ENCODE measurements around the gene BTBD9. TPM values are rescaled to one million over a fixed set of nuclear protein-coding genes. Genes with fewer than 3 reads are reported as not detected.

Gene BTBD9
- total RNA-seq, 3 donors from 2014 or later = 12.8 to 25.5 (median 19.0) TPM

- Histone ChIP-seq H3K4me3 (no peak overlapping the region), H3K9me3 (no peaks in the 10 kb centered on the region), H3K36me3 (no peaks in the 10 kb centered on the region), H3K4me1 (no peaks in the 10 kb centered on the region), H3K27ac (no peak overlapping the region), H3K27me3 (no peaks in the 10 kb centered on the region)
- intact Hi-C loops (cut with DNase I; ENCODE audit: low total_unique reads) = no loop called here
- DNase-seq (ENCODE audit: low spot score in 2 of 2) = no peak
- no peak for TF ChIP-seq CTCF (IDR thresholded peaks at IDR 0.05)
- TF ChIP-seq POLR2A (IDR thresholded peaks at IDR 0.05) = no peak
These were observed 17.2 kb upstream of the BTBD9 start for GRCh38 chr6:38656896-38657295.

GRCh38 chr6:38654263-38654662 lies 14.5 kb upstream of the BTBD9 start:
- intact Hi-C loops (cut with DNase I; ENCODE audit: low total_unique reads) = no loop called here
- no peaks in the 10 kb centered on the region for H3K4me1 ChIP-seq
- no peak for DNase-seq (ENCODE audit: low spot score in 2 of 2)
- TF ChIP-seq CTCF (IDR thresholded peaks at IDR 0.05) (no peak), POLR2AphosphoS5 (IDR thresholded peaks at IDR 0.05) (no peak), POLR2A (IDR thresholded peaks at IDR 0.05) (no peak)
- no peaks in the 10 kb centered on the region for H3K27me3 ChIP-seq
- no peak overlapping the region for H3K4me3 ChIP-seq
- no peaks in the 10 kb centered on the region for H3K36me3 ChIP-seq
- H3K9me3 ChIP-seq = no peaks in the 10 kb centered on the region
- H3K27ac ChIP-seq = no peak overlapping the region

DNA sequence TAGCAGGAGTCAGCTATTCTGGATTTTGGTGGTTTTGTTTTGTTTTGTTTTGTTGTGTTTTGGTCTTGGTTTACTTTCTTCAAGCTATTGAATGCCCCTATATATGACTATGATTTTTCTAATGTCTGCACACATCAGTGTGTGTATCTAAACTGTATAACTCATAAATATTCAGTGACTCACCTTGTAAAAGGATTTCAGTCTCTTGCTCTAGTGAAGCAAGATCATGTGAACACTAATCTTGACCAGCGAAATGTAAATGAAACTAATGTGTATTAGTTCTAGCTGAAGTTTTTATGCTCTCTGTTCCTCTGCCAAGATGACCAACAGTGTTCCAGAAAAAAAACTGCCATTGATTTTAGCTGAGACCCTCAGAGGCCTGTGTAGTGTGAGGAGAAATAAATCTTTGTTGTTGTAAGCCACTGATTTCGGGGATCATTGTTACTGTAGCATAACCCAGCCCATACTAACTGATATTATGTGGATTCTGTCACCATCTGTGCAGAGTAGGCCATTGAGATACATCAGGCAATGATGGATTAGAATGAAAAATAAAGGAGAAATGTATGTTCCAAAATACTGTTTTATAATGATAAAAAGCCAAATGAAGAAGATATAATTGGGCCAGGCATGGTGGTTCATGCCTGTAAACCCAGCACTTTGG lies 11.5 kb upstream of the BTBD9 start:
- intact Hi-C loops (cut with DNase I; ENCODE audit: low total_unique reads) = no loop called here
- Histone ChIP-seq H3K27ac (no peak overlapping the region), H3K36me3 (no peaks in the 10 kb centered on the region), H3K4me3 (no peak overlapping the region), H3K9me3 (no peaks in the 10 kb centered on the region), H3K4me1 (no peaks in the 10 kb centered on the region), H3K27me3 (no peaks in the 10 kb centered on the region)
- TF ChIP-seq POLR2AphosphoS5 (IDR thresholded peaks at IDR 0.05) (no peak), CTCF (IDR thresholded peaks at IDR 0.05) (no peak), POLR2A (IDR thresholded peaks at IDR 0.05) (no peak)
- no peak for DNase-seq (ENCODE audit: low spot score in 2 of 2)

- no peak overlapping the region for H3K27ac ChIP-seq
- no peaks in the 10 kb centered on the region for H3K9me3 ChIP-seq
- no peak overlapping the region for H3K4me3 ChIP-seq
- no peaks in the 10 kb centered on the region for H3K4me1 ChIP-seq
- no peak for DNase-seq (ENCODE audit: low spot score in 2 of 2)
- intact Hi-C loops (cut with DNase I; ENCODE audit: low total_unique reads) = no loop called here
- no peaks in the 10 kb centered on the region for H3K27me3 ChIP-seq
- H3K36me3 ChIP-seq = no peaks in the 10 kb centered on the region
- TF ChIP-seq POLR2A (IDR thresholded peaks at IDR 0.05) (no peak), CTCF (IDR thresholded peaks at IDR 0.05) (no peak), POLR2AphosphoS5 (IDR thresholded peaks at IDR 0.05) (no peak)
These were observed 10.6 kb upstream of the BTBD9 start for GRCh38 chr6:38650207-38650752.

GRCh38 chr6:38649744-38650143 lies 10.0 kb upstream of the BTBD9 start:
- Histone ChIP-seq H3K36me3 (no peaks in the 10 kb centered on the region), H3K27me3 (no peaks in the 10 kb centered on the region), H3K27ac (no peak overlapping the region), H3K4me1 (no peaks in the 10 kb centered on the region), H3K4me3 (no peak overlapping the region), H3K9me3 (no peaks in the 10 kb centered on the region)
- no peak for DNase-seq (ENCODE audit: low spot score in 2 of 2)
- intact Hi-C loops (cut with DNase I; ENCODE audit: low total_unique reads) = no loop called here
- TF ChIP-seq POLR2AphosphoS5 (IDR thresholded peaks at IDR 0.05) (no peak), POLR2A (IDR thresholded peaks at IDR 0.05) (no peak)
